Keratinocyte (primary cell): ENCODE results near the gene ADCK1.

Source experiments
- CTCF ChIP-seq, 3 experiments: IDR thresholded peaks in 1 of 3; conservative IDR thresholded peaks in 1 of 3; optimal IDR thresholded peaks in 1 of 3; 2 replicates in 2 of 3; 3 replicates in 1 of 3; pipeline versions ENCODE3 to v1.5.1; 2011; ENCODE audit warnings: low read length in 3 of 3, mild to moderate bottlenecking in 3 of 3, moderate library complexity in 2 of 3, control low read depth in 1 of 3, inconsistent platforms in 1 of 3; ENCODE audit not compliant: insufficient read depth in 2 of 3; ENCODE audit errors: extremely low read depth in 1 of 3
- EZH2 ChIP-seq: IDR thresholded peaks from one replicate; pipeline ENCODE4 v1.6.1; 2012; ENCODE audit warnings: inconsistent platforms, mild to moderate bottlenecking, low read length, moderate library complexity

GRCh38 chr14:77882636-77883035 is 82.7 kb downstream of the ADCK1 start:
- TF ChIP-seq CTCF (optimal IDR thresholded peaks at IDR 0.05 in 1 of 3, IDR thresholded peaks at IDR 0.05 in 1 of 3, conservative IDR thresholded peaks at IDR 0.05 in 1 of 3; ENCODE audit: extremely low read depth in 1 of 3, insufficient read depth in 2 of 3, low read length in 3 of 3) (no peak), EZH2 (no peak)
